Measurements from ENCODE around the gene VPS51.

The VPS51 gene

DNA sequence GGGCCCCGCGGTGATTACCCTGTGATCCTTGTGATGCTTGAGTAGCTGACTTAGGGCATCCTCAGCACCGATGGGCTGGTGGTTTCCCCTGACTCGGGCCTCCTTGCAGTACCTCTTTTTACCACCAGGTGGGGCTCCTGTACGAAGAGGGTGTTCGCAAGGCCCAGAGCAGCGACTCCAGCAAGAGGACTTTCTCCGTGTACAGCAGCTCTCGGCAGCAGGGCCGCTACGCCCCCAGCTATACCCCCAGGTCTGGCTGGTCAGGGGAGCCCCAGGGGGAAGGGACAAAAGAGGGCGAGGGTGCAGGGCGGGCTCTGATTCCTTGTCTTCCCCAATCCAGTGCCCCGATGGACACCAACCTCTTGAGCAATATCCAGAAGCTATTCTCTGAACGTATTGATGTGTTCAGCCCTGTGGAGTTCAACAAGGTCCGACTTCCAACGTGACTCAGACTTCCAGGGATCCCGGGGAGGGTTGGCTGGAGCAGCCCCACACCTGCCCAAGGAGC lies 14.4 kb downstream of the VPS51 start:
- peak; percentile 91 for DNase-seq (ENCODE audit: low read depth)
- no peak overlapping the region for H3K4me3 ChIP-seq (ENCODE audit: low read depth, low read length)
- peak; percentile 96 for TF ChIP-seq CTCF (IDR thresholded peaks at IDR 0.05; ENCODE audit: insufficient read depth, low read depth, low read length, missing control alignments)

- TF ChIP-seq CTCF (IDR thresholded peaks at IDR 0.05; ENCODE audit: insufficient read depth, low read depth, low read length, missing control alignments) = no peak
- no peak for DNase-seq (ENCODE audit: low read depth)
- no peak overlapping the region for H3K4me3 ChIP-seq (ENCODE audit: low read depth, low read length)
Measured at GRCh38 chr11:65111159-65111743, 15.2 kb downstream of the VPS51 start.

- peak; percentile 97 for DNase-seq (ENCODE audit: low read depth)
- peak within 1 kb of the TSS; percentile 72 for H3K4me3 ChIP-seq (ENCODE audit: low read depth, low read length)
- no peak for TF ChIP-seq CTCF (IDR thresholded peaks at IDR 0.05; ENCODE audit: insufficient read depth, low read depth, low read length, missing control alignments)
Measured at GRCh38 chr11:65111744-65112545, 15.9 kb downstream of the VPS51 start, which contains the start of gene TM7SF2. Gene TM7SF2, plus strand, starts transcription at chr11:65111872. Its CDS starts 144 bp downstream, at chr11:65112016.

DNA sequence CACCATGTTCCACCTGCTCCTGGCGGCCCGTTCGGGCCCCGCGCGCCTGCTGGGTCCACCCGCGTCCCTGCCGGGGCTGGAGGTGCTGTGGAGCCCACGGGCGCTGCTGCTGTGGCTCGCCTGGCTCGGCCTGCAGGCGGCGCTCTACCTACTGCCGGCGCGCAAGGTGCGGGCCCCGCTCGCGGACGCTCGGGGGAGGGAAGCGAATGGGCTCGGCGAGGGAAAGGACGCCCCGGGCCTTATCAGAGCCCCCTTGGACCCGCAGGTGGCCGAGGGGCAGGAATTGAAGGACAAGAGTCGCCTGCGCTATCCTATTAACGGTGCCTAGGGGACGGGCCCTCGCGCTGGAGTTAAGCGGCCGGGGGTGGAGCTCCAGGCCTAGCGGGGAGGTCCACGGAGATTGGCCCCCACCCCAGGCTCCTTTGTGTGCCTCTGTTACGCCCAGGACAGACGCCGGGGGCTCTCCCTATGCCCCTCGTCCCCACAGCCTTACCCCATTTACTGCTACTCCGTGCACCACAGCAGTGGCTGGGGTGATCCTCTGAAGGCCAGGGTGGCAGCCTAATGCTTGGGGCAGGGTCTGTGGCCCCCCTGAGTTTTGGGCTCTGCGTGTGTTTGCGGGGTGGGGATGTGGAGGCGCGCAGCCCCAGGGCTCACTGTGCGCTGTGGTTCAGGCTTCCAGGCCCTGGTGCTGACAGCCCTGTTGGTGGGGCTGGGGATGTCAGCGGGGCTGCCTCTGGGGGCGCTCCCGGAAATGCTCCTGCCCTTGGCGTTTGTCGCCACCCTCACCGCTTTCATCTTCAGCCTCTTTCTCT lies 16.7 kb downstream of the VPS51 start:
- peak overlapping the region; percentile 72 for H3K4me3 ChIP-seq (ENCODE audit: low read depth, low read length)
- peak; percentile 91 for TF ChIP-seq CTCF (IDR thresholded peaks at IDR 0.05; ENCODE audit: insufficient read depth, low read depth, low read length, missing control alignments)
- DNase-seq (ENCODE audit: low read depth) = peak; percentile 83

- H3K4me3 ChIP-seq (ENCODE audit: low read depth, low read length) = peak overlapping the region; percentile 72
- DNase-seq (ENCODE audit: low read depth) = no peak
- TF ChIP-seq CTCF (IDR thresholded peaks at IDR 0.05; ENCODE audit: insufficient read depth, low read depth, low read length, missing control alignments) = no peak
Measured at GRCh38 chr11:65113361-65113756, 17.3 kb downstream of the VPS51 start.

GRCh38 chr11:65113839-65114238 lies 17.8 kb downstream of the VPS51 start:
- no peak for TF ChIP-seq CTCF (IDR thresholded peaks at IDR 0.05; ENCODE audit: insufficient read depth, low read depth, low read length, missing control alignments)
- H3K4me3 ChIP-seq (ENCODE audit: low read depth, low read length) = no peak overlapping the region

More at GRCh38 chr11:65113839-65114238, 17.8 kb downstream of the VPS51 start:
- no peak for DNase-seq (ENCODE audit: low read depth)
